ENCODE results near the gene B3GALT2.

GRCh38 chr1:193229136-193229535 lies 42.7 kb upstream of the B3GALT2 start:
- no peak for TF ChIP-seq CTCF (IDR thresholded peaks at IDR 0.05)
- TF ChIP-seq POLR2A (IDR thresholded peaks at IDR 0.05), result no peak
- TF ChIP-seq EP300 (IDR thresholded peaks at IDR 0.05), result no peak

All from ovary (tissue), 3 donors.